OCI-LY7 (cell line): ENCODE data around the gene RIIAD1. TPM values are rescaled to one million over a fixed set of nuclear protein-coding genes. Genes with fewer than 3 reads are reported as not detected.

Experiments used
- Bru-seq: library from RNA; stranded (reverse); fragments of 400-500 nt; gene quantifications from one replicate; lab custom pipeline; 2021; lab: Mats Ljungman, UMichigan
- BruChase-seq, 2 experiments: library from RNA; stranded (reverse); fragments of 400-500 nt; gene quantifications; one replicate each; lab custom pipeline; 2021; lab: Mats Ljungman, UMichigan
- BruUV-seq: library from RNA; stranded (reverse); fragments of 400-500 nt; replicated peaks from 2 replicates; lab custom pipeline; 2021; lab: Mats Ljungman, UMichigan
- CTCF ChIA-PET: fragments of 300-600 bp; sonication (Branson Sonifier 250); formaldehyde crosslinking; loops from one replicate; lab custom pipeline; 2022; ENCODE audit warnings: antibody characterized with exemption; ENCODE audit not compliant: unreplicated experiment; lab: Charles Lee
- POLR2A ChIA-PET: fragments of 300-600 bp; sonication (Branson Sonifier 250); formaldehyde crosslinking; loops from one replicate; lab custom pipeline; 2022; ENCODE audit warnings: antibody characterized with exemption; lab: Charles Lee
- DNase-seq: peaks from one replicate; pipeline ENCODE4 v3.0.0-alpha.2; 2015; ENCODE audit warnings: low spot score
- H2AFZ ChIP-seq: fragments of 200-600 bp; sonication (generic), shearing (Covaris generic); 2 replicates; pipeline ENCODE4 v1.6.1; 2014; ENCODE audit warnings: mild to moderate bottlenecking, antibody characterized with exemption, low read length, moderate library complexity
- H3K27ac ChIP-seq: fragments of 200-600 bp; sonication (generic); 2 replicates; pipeline ENCODE4 v1.5.1; 2014; ENCODE audit warnings: mixed run types, low read depth, mild to moderate bottlenecking, moderate library complexity, low read length, inconsistent platforms; ENCODE audit not compliant: poor library complexity, severe bottlenecking
- H3K36me3 ChIP-seq: fragments of 200-600 bp; sonication (generic); 2 replicates; pipeline ENCODE4 v1.6.1; 2014; ENCODE audit warnings: mild to moderate bottlenecking, antibody characterized with exemption, low read length, moderate library complexity, mixed read lengths; ENCODE audit not compliant: insufficient read depth
- H3K4me1 ChIP-seq: fragments of 200-600 bp; sonication (generic); 2 replicates; pipeline ENCODE4 v1.5.1; 2014; ENCODE audit warnings: mild to moderate bottlenecking, low read length; ENCODE audit not compliant: insufficient read depth, poor library complexity, severe bottlenecking
- H3K4me2 ChIP-seq: fragments of 200-600 bp; sonication (generic); 2 replicates; pipeline ENCODE4 v1.6.1; 2014; ENCODE audit warnings: mild to moderate bottlenecking, low read length
- H3K4me3 ChIP-seq: fragments of 200-600 bp; sonication (generic); 2 replicates; pipeline ENCODE4 v1.5.1; 2014; ENCODE audit warnings: mild to moderate bottlenecking, low read depth, low read length; ENCODE audit not compliant: poor library complexity, severe bottlenecking
- H3K79me2 ChIP-seq: fragments of 200-600 bp; sonication (generic); 2 replicates; pipeline ENCODE4 v1.6.1; 2016; ENCODE audit warnings: low read depth, mild to moderate bottlenecking, low read length, moderate library complexity, mixed read lengths; ENCODE audit not compliant: insufficient read depth
- H3K9me2 ChIP-seq: fragments of 200-600 bp; sonication (generic); 2 replicates; pipeline ENCODE4 v1.6.1; 2016; ENCODE audit warnings: mild to moderate bottlenecking, low read length, mixed read lengths; ENCODE audit not compliant: insufficient read depth
- H3K9me3 ChIP-seq: fragments of 200-600 bp; sonication (generic); 2 replicates; pipeline ENCODE4 v1.6.1; 2014; ENCODE audit warnings: mild to moderate bottlenecking, mixed run types, low read length, mixed read lengths
- H4K20me1 ChIP-seq: fragments of 200-600 bp; sonication (generic); 2 replicates; pipeline ENCODE4 v1.6.1; 2014; ENCODE audit warnings: mild to moderate bottlenecking, antibody characterized with exemption, low read length, moderate library complexity, mixed read lengths; ENCODE audit not compliant: insufficient read depth
- CTCF ChIP-seq: fragments of 200-600 bp; sonication (generic); conservative IDR thresholded peaks from 2 replicates; pipeline ENCODE4 v1.5.1; 2014; ENCODE audit warnings: mild to moderate bottlenecking, antibody characterized with exemption, low read length, moderate library complexity, mixed read lengths
- EZH2phosphoT487 ChIP-seq: fragments of 200-600 bp; sonication (generic); IDR thresholded peaks from 2 replicates; pipeline ENCODE4 v1.6.1; 2018; ENCODE audit warnings: low read depth, borderline replicate concordance, mild to moderate bottlenecking, mixed run types, antibody characterized with exemption, low read length, moderate library complexity, mixed read lengths
- intact Hi-C: fragments of 100-400 bp; cut with micrococcal nuclease; formaldehyde crosslinking; loops from one replicate; pipeline ENCODE4 v1.10.0; 2022; ENCODE audit not compliant: unreplicated experiment
- long read RNA-seq: library from polyadenylated mRNA; stranded (forward); transcript quantifications from one replicate; pipeline ENCODE4 v2.0.0, GENCODE V29; 2022
- total RNA-seq, 2 experiments: library from RNA; depleted of rRNA in 1 of 2; stranded (reverse); fragments of >200 nt in 1 of 2; shearing (Covaris generic) in 1 of 2; gene quantifications; 2 replicates each; pipeline ENCODE4 v1.2.3, GENCODE V29; 2014 to 2022

Gene RIIAD1
- total RNA-seq (2014; rRNA removed; shearing (Covaris generic)) (not detected in 2 replicates), total RNA-seq (2022) (not detected in 2 replicates), Bru-seq, nascent RNA (not detected), BruChase-seq, experiment 1, labeled RNA remaining after a 6-hour chase (not detected), BruChase-seq, experiment 2, labeled RNA remaining after a 2-hour chase (percentile 3 among the genes with signal in this experiment)
- long read RNA-seq: 0 reads

GRCh38 chr1:151720974-151721787 lies at the start of gene RIIAD1:
Gene RIIAD1, plus strand, starts transcription at chr1:151721522. Its CDS starts 15 bp downstream, at chr1:151721537.
- no peak for TF ChIP-seq EZH2phosphoT487
- no peak; the same call in none of the 2 replicates for TF ChIP-seq CTCF
- H3K27ac ChIP-seq: no peak within 1 kb of the TSS
- peak within 1 kb of the TSS; percentile 60 for H2AFZ ChIP-seq
- no peaks in the 10 kb centered on the region for H3K9me3 ChIP-seq
- no peaks in the 10 kb centered on the region for H3K36me3 ChIP-seq
- BruUV-seq: no TSS peak
- no peaks in the 10 kb centered on the region for H3K79me2 ChIP-seq
- intact Hi-C loops: loop anchor here (5.0 kb wide), 1 partner anchor 129 kb away; no protein-coding TSS in a partner anchor
- CTCF ChIA-PET: interaction anchor here (0.7 kb wide), 1 partner anchor 277 kb away, joined by 8 read pairs; no protein-coding TSS in a partner anchor
- H3K9me2 ChIP-seq: no peaks in the 10 kb centered on the region
- DNase-seq: peak; percentile 56
- POLR2A ChIA-PET: interaction anchor here (0.6 kb wide), 2 partner anchors 29 to 79 kb away, joined by 3 to 5 read pairs; no protein-coding TSS in a partner anchor
- H3K4me1 ChIP-seq: peaks cover 16% of the 10 kb centered on the region
- peak within 1 kb of the TSS; percentile 68 for H3K4me3 ChIP-seq
- no peaks in the 10 kb centered on the region for H4K20me1 ChIP-seq
- H3K4me2 ChIP-seq: peak within 1 kb of the TSS; percentile 83

- TF ChIP-seq EZH2phosphoT487 (no peak), CTCF (no peak)
- Histone ChIP-seq H3K27ac (no peak overlapping the region), H3K4me1 (no peaks in the 10 kb centered on the region), H3K4me3 (no peak overlapping the region), H3K9me3 (peaks cover 4% of the 10 kb centered on the region; the same call in 1 of the 2 replicates), H3K9me2 (no peaks in the 10 kb centered on the region), H2AFZ (no peak overlapping the region), H4K20me1 (no peaks in the 10 kb centered on the region), H3K36me3 (peaks cover 29% of the 10 kb centered on the region), H3K4me2 (no peak overlapping the region), H3K79me2 (no peaks in the 10 kb centered on the region)
- ChIA-PET POLR2A (no interaction called here), CTCF (no interaction called here)
- intact Hi-C loops: no loop called here
- no peak for DNase-seq
- no TSS peak for BruUV-seq
Observed at GRCh38 chr1:151673407-151673806, 47.9 kb upstream of the RIIAD1 start.
